GM13976 (cell line): ENCODE results near the gene PIR.

Source experiments
- DNase-seq: peaks from one replicate; pipeline ENCODE4 v3.0.0; 2012; ENCODE audit warnings: low spot score
- in situ Hi-C: fragments of 300-500 bp; cut with MboI; formaldehyde crosslinking; loops from one replicate; pipeline ENCODE4 v1.12.0; 2022; ENCODE audit warnings: low sequenced_read_pairs, mixed read lengths, inconsistent platforms; ENCODE audit not compliant: unreplicated experiment
- TF ChIP-seq, protein P1 (sequence below): IDR thresholded peaks from 2 replicates; pipeline ENCODE4 v1.5.1; 2012; ENCODE audit warnings: borderline replicate concordance, mild to moderate bottlenecking; ENCODE audit not compliant: insufficient read depth; ENCODE audit errors: extremely low read depth, missing control alignments, control extremely low read depth

PIR gene

DNA sequence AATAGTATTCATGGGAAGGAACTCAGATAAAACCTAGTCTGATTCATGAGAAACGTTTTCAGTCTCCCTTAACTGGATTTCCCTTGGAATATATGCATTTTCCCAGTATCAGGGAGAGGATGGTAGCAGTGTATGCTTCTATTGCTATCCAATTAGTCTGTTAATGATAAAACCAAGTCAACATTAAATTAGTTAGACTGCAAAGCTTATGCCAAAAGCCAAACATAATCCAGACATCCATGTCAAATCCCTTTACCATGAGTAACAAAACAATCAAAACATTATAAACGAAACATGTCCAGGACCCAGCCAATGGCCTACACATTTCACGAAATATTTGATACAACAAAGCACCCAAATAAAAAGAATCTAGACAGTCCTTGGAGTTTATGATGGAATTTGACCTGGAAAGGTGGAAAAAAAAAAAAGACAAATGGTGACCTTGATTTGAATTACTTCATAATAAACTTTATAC is 74.4 kb downstream of the PIR start:
- TF ChIP-seq, protein P1, sequence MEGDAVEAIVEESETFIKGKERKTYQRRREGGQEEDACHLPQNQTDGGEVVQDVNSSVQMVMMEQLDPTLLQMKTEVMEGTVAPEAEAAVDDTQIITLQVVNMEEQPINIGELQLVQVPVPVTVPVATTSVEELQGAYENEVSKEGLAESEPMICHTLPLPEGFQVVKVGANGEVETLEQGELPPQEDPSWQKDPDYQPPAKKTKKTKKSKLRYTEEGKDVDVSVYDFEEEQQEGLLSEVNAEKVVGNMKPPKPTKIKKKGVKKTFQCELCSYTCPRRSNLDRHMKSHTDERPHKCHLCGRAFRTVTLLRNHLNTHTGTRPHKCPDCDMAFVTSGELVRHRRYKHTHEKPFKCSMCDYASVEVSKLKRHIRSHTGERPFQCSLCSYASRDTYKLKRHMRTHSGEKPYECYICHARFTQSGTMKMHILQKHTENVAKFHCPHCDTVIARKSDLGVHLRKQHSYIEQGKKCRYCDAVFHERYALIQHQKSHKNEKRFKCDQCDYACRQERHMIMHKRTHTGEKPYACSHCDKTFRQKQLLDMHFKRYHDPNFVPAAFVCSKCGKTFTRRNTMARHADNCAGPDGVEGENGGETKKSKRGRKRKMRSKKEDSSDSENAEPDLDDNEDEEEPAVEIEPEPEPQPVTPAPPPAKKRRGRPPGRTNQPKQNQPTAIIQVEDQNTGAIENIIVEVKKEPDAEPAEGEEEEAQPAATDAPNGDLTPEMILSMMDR = no peak
- no peak for DNase-seq
- in situ Hi-C loops = no loop called here

DNA sequence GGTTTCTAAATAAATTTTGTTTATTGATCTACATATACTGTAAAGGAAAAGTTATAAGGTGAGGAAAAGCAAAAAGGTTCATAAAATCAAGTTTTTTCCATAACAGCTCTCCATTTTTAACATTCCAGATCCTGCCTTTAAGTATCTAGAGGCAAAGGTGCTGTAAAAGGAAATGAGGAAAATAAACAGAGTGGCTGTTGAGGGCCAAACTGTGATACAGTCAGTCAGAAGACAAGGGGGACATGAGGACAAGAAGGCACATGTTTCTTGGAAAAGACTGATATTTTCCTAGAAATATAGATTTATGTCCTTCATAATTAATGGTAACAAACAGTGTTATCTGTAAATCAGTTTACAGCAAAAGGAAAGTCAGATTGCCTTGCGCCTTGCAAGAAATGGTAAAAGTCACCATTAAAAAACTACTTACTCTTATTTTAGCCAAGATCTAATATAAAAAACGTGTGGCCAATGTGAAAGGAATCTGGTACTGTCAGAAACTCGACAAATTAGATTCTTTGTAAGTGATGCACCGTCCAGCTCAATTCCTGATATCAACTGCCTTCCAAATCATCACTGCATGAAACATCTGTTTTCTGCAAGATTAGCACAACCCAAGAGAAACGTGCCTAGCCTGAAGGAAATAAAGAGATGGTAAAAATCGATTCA is 75.0 kb downstream of the PIR start:
- no peak for DNase-seq
- TF ChIP-seq, protein P1 = no peak
- in situ Hi-C loops = no loop called here

DNA sequence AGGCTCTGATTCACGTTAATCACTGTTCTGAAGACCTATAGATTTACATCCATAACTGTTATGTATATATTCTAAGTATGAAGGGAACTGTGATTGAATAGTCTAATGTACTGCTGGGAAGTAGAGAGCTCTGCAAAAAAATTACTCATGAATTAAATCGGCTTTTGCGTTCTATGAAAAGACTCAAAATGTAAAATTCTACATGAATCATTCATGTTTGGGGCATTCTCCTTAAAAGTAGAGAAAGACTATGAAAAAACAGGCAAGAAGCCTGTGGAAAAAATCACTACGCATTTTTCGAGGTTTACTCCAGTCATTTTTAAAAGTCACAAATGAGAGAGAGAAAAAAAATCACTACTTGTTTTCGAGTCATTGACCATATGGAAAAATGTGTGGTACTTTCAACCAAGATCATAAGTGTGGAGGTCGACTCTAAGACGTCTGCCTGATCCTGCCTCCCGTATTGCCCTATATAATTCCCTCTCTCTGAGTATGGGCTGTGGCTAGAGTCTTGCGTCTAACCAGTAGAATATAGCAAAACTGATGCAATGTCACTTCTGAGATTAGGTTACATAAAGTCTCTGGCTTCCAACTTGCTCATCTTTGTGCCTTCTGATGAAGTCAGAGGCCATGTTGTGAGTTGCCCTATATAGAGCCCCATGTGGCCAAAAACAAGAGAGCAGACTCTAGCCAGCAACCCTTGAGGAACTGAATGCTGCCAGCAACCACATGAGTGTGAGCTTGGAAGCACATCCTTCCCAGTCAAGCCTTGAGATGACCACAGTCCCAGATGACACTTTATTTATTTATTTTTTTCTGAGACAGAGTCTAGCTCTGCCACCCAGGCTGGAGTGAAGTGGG is 76.8 kb downstream of the PIR start:
- TF ChIP-seq, protein P1 = no peak
- no peak for DNase-seq
- in situ Hi-C loops = no loop called here

DNA sequence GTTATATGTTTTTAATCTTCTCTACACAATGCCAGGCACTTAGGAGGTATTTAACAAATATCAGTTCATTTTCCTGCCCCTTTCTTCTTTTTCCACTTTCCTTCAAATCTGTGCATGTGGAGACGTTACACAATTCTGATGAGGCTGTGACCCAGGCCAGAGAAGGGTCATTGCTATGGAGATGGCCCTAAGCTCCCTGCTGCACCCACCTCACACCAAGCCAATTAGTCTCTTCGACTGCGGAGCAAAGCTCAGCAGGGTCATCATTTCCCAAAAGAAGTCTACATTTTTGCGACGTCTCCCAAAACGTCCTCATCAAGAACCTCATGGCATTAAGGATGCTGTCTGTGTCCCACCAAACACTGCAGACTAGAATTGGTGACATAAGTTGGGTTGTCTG is 80.0 kb downstream of the PIR start:
- in situ Hi-C loops = no loop called here
- TF ChIP-seq, protein P1 = no peak

DNA sequence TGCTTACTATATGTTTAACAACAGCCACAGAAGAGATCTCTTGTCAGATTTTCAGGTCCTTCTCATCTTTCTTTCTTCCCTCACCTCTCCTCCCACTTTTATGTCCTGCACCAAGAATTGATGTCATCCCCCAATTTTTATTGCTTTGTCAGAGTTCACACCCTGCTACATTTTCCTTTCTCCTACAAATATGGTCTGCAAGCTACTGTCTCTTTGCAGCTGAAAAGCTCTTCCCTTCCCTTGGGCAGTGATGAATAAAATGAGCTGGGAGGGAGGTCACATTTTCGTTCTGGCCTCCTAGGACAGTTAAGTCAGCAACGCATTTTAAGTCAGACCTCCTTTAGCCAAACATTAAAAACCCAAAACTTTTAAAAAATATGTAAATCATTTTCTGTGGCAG is 82.2 kb downstream of the PIR start:
- in situ Hi-C loops = no loop called here
- TF ChIP-seq, protein P1 = no peak
- no peak for DNase-seq

More for the DNA sequence above, 80.0 kb downstream of the PIR start:
- DNase-seq = no peak

DNA sequence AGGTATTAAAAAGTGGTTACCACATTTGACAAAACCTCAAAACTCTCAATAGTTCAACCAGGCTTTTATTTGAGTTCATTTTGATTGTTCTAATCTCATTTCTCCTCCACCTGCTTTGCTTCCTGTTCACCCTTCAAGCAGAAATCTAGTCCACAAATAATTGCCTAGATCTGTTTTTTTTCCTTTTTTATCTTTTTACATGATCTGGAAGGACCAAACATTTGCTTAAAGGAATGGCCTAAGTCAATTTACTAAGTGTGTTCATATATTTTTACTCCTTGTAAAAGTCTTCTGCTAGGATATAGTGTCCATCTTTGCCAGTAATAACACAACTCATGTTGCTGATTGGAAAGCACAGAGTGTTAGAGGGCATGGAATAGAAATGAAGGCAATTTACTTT is 82.7 kb downstream of the PIR start:
- TF ChIP-seq, protein P1 = no peak
- no peak for DNase-seq
- in situ Hi-C loops = no loop called here
